HG02798 (cell line): ENCODE data around the gene FBXL3.
"Not testable (repeated sequence)": the region's sequence is repeated elsewhere in the genome, so short reads cannot be mapped to it uniquely, and the experiment has no call there.

ENCODE experiments used
- ATAC-seq: cut with Tn5 transposase; IDR thresholded peaks from one replicate; pipeline ENCODE4 v1.9.1; 2021; ENCODE audit warnings: mild to moderate bottlenecking; ENCODE audit not compliant: unreplicated experiment, poor library complexity

Gene FBXL3

DNA sequence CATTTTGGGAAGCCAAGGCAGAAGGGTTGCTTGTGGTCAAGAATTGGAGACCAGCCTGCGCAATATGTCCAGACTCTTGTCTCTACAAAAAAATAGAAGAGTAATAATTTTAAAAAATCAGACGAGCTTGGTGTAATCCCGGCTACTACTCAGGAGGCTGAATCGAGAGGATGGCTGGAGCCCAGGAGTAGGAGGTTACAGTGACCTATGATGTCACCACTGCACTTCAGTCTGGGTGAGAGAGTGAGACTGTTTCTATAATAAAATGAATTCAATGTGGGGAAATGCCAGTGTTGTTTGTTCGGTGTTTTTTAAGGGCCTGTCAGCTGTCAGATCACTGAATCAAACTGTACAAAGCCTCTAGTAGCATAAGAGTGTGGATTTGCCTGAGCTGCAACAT lies 1.2 kb upstream of the FBXL3 start:
- no peak for ATAC-seq

DNA sequence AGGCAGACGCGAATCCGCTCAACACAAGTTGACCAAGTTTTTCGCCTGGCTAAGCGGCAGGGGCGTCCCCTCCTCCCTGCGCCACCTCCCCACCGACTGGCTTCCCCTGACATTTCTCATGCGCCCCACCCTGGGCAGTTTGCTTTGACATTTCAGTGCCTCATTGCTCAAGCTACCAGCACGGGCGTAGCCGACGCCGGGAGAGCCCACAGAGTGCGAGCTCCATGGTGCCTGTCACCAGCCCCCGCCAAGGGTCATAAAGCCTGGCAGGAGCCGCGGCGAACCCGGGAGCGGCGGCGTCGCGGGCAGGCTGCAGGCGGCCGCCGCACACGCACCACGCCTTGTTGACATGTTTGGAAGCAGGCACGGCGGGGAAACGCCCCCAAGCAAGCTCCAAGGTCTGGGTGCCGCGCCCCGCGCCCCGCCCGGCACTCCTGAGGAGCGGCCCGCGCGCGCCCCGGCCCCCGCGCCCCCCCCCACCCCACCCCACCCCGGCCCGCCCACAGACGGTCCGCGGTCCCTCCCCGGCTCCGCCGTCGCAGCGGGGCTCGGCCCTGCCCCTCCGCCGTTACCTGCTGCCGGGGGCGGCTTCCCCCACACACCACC lies 601 bp downstream of the FBXL3 start:
- ATAC-seq = peak; percentile 57

DNA sequence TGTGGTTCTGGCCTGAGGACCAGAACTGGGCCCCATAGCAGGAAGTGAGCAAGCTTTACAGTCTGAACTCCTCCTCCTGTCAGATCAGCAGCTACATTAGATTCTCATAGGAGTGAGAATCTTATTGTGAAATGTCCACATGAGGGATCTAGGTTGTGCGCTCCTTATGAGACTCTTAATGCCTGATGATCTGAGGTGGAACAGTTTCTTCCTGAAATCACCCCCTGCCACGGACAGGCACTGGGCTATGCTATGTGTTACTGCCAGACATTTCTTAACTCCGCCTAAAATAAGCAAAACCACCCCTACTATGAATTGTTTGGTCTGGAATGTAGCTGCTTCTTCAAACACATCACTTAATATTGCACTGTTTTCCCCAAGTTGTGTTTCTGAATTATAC lies 4.6 kb downstream of the FBXL3 start:
- no peak for ATAC-seq

DNA sequence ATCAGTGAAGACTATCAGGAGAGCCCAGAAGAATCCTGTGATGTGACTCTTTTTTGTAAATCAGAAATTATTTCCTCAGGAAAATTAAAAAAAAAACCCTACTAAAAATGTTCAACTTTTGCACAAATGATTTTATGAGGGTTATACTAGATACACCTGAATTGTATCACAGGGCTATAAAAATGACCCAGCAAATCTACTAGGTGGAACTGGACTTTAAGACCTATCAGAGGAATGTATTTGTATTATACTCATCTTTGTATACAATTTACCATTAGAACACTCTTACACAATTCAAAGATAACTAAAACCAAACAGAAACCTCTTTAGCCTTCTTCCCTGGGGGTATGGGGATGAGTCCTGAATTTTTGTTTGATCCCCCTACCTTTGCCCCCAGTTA lies 7.2 kb downstream of the FBXL3 start:
- ATAC-seq = no peak

DNA sequence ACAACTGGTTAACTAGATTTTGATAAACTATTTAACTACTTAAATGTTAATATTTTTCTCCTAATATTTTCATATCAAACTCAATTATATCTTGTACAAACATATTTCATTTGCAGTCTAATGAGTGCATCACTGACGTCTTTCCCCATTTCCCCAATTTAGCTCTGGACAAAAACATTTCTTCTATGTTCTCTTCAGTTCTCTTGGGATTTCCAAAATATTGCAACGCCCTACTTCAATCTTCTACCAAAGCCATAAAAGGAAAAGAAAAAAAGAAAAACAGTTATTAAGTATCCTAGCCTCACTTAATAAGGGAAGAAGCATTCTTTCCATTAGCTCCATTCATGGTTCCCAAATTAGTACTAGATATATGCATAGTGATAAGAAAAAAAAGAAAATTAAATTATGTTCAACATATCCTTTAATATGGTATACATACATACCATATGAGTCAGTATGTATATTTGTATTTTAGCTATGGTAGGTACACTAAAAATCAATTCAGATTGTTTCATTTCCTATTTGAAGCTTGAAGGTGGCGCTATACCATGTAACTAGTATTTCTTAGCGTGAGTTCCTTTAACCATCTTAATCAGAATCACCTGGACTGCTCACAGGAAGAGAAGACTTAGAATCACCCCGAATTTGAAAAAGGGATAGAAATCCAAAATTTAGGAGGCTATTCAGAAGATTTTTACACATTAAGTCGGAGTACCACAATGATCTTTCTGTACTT lies 9.9 kb downstream of the FBXL3 start:
- no peak for ATAC-seq

DNA sequence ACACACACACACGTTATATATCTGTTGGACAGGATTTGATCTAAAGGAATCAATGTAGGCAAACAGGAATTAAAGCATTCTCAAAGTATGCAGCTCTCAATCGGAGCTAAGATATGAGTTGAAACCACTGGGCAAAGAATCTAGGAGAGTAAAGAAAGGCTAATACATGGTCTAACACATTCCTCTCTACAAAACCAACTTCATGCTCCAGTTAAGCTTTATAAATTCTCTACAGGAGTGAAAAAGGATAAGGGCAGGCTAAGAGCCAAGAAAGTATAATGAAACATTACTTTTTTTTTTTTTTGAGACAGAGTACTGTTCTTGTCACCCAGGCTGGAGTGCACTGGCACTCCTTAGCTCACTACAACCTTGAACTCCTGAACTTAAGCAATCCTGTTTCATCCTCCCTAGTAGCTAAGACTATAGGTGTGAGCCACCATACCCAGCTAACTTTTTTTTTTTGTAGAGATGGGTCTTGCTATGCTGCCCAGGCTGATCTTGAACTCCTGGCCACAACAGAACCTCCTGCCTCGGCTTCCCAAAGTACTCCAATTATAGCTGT lies 10.6 kb downstream of the FBXL3 start:
- ATAC-seq = no peak

DNA sequence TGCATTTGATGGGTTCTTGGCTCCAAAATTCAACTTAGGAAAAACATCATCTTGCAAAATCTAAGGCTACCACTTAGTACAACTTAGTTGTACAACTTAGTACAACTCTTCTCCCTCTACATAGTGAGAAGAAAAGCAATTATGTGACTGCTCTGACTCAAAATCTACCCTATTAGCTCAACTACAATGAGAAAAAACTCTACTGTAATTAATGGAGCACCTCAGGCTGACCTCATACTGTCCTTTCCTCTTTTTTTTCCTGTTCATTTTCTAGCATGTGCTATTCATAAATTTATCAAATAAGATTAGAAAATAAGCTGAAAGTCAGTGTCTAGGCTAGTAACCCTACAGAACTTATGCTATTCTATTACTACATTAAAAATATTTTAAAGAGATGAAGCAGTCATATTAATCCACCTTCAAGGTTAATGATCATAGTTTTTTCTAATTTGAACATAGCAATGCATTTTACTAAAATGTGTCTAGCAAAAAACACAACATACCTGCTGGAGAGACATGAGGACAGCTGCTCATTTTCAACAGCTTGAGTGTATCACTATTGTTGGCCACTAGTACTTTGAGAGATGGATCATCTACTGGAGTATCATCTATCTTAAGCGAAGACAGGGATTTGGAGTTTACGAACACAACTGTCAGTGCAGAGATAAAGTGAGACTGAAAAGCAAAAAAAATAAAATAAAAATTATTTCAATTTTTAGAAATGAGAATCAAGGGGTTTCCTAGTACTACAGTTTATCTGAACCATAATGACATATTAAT lies 11.9 kb downstream of the FBXL3 start:
- ATAC-seq = no peak

DNA sequence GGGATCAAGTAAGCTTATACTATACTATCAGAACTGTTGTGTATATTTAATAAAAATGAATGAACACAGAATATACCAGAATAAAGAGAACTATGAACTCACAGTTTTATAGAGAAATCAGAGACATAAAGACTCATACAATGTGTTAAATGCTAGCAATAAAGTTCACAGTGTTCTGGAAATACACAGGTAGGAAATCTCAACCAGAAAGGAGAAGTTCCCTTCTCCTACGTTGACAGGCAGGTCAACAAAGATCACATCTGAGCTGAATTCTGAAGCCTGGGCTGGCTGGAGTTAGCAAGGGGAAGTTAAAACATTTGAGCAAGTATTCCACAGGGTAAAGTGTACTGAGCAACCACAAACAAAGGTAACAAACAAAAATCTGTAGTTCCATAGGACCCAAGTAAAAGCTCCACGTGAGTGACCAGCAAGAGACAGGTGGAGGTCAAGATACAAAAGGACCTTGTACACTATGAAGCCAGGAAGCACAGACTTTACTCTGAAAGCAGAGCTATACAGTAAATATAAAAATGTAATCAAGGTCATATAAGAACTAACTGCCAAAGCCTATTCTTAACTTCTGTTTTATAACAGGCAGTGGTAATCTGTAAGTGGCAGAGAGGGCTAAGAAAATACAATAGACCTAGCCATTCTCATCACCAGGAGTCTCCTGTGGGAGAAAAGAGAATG lies 13.0 kb downstream of the FBXL3 start:
- ATAC-seq = no peak

DNA sequence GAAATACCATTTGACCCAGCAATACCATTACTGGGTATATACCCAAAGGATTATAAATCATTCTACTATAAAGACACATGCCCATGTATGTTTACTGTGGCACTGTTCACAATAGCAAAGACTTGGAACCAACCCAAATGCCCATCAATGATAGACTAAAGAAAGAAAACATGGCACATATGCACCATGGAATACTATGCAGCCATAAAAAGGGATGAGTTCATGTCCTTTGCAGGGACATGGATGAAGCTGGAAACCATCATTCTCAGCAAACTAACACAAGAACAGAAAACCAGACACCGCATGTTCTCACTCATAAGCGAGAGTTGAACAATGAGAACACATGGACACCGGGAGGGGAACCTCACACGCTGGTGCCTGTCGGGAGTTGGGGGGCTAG lies 17.2 kb downstream of the FBXL3 start:
- not testable (repeated sequence) for ATAC-seq

DNA sequence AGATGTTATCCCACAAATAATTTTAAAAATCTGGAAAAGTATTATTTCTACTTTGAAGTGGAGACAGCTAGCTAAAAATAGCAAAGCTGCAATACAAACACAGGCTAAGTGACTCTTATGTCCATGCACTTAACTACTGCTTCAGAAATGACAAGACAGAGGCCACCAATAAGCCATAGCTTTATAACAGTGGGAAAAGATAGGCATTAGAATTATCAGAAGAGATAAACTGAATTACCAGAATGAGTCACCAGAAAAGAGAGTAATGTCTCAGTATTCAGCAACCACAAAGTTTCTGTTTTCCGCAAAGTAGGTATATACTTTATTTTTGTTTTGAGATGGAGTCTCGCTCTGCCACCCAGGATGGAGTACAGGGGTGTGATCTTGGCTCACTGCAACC lies 17.9 kb downstream of the FBXL3 start:
- ATAC-seq = peak; percentile 41

DNA sequence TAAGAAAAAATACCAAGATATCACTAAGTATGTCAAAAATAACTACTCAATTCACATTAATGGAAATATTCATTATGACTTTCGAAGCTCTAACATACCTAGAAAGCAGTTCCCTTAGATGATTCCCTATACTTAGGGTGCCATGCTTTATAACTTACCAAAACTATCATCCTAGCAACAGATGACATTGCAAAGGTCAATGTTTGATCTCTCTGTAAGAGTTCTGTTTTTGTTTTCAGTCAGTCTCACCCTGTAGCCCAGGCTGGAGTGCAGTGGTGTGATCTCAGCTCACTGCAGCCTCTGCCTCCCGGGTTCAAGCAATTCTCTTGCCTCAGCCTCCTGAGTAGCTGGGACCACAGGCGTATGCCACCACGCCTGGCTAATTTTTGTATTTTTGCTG lies 18.6 kb downstream of the FBXL3 start:
- ATAC-seq = peak; percentile 37

DNA sequence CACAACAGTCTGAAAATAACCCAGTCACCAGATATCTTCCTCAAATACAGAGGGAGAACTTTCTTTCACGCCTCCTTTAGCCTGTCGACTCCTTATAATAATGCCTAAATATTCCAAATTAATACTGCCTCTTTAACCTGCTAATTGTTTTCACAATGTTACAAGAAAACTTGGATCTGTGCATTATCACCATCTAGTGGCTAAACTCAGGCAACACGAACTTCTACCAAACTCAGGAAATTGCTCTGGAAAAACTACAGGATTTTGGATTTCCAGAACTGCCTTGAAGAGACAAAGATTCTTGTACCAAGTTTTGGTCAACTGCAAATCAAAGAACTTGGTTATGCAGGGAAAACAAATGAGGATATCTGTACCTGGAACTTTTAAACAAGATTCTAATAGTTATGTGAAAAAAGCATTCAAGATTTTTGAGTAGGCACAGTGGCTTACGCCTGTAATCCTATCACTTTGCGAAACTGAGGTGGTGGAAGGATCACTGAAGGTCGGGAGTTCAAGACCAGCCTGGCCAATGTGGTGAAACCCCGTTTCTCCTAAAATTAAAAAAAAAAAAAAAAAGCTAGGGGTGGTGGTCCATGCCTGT lies 24.3 kb downstream of the FBXL3 start:
- ATAC-seq = no peak

DNA sequence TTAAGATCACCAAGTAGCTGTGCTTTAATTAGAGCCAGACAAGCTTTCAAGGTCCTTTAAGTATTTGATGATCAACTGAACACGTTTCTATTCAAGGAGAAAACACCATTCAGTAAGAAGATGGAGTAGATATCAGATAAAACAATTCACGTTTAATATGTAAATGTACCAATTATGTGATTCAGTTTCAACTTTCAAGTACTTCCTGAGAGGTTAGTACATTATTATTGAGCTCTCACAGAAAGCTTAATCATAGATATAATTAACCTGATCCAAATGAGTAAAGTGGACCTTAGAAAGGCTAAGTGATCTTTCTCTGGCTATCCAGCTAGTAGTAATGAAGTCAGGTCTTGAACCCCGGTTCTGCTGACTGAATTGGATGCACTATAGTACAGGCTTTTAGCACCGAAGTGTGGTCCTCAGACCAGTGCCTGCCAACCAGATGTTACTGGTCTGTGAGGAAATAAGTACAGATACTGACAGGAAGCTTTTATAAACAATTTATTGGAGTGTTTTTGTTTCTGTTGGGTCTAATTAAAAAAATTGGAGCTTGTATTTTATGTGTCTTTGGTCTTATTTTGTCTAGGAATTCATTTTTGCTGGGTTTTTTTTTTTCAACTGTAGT lies 24.9 kb downstream of the FBXL3 start:
- ATAC-seq = no peak

DNA sequence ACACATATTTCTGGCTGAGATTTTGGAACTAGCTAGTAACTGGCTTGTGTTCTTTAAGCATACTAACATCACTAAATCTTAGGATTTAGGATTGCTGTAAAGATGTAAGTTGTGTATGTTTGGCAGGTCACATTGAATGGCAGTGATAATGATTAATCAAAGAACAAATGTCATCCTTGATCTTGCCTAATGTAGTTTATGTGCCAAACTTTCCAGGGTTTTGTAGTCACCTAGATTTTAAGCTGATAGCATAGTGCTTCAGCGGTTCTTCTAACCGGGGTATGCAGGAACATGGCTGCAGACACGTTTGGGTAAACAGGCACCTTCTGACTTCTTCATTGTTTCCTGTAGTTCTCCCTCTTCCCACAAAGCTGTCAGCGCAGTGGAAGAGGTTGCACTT lies 25.4 kb downstream of the FBXL3 start:
- no peak for ATAC-seq

DNA sequence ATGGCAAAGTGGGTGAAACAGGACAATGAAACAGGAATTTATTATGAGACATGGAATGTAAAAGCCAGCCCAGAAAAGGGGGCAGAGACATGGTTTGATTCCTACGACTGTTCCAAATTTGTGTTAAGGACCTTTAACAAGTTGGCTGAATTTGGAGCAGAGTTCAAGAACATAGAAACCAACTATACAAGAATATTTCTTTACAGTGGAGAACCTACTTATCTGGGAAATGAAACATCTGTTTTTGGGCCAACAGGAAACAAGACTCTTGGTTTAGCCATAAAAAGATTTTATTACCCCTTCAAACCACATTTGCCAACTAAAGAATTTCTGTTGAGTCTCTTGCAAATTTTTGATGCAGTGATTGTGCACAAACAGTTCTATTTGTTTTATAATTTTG lies 26.5 kb downstream of the FBXL3 start:
- ATAC-seq = no peak

DNA sequence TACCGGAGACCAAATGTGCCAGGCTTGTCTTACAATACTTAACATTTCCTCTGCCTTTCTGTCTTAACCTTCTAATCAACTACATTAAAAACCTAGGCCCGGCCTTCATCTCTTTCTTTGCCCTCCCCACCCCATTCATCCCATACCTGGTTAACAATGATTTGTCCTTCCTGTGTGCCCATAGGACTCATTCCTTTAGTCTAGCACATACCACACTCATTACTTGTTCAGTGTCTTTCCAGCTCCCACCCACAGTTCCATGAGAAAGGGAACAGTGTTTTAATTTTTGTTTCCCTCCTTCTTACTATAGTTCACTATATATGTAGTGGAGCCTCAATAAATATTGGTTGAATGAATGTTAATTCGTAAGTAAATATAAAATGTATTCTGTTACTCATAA lies 32.7 kb downstream of the FBXL3 start:
- ATAC-seq = no peak

DNA sequence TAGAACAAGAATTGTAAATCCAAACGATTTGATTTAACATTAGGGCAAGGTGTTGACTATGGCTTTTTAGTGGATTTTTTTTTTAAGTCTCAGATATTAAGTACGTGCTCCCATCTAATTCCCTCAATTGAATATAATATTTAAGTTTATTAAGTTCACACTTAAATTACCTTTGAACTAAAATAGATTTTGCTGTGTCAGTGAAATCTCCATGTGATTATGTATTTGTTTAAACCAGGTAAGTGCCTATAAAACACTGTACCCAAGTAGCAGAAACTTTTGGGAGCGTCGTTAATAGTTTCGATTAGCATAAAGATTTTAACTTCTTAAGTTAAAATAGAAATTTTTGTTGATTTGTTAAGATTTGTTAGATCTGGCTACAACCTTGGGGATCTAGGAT lies 33.5 kb downstream of the FBXL3 start:
- no peak for ATAC-seq

DNA sequence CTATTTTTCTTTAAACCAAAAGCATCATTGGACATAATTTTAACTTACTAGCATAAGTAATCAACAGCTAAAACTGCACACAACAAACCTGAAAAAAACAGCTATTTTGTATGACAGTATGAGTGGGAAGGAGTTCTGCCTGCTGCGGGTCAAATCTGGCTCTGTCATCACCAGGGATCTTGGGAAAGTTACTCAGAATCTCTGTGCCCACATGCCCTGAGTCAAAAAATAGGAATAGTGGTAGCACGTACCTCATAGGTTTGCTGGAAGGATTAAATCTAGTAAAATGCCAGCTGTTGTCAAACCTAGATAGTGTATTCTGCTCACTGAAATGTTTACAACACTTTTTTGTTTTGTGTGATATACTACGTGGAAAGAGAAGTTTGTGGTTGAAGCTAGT lies 33.9 kb downstream of the FBXL3 start:
- ATAC-seq = no peak

DNA sequence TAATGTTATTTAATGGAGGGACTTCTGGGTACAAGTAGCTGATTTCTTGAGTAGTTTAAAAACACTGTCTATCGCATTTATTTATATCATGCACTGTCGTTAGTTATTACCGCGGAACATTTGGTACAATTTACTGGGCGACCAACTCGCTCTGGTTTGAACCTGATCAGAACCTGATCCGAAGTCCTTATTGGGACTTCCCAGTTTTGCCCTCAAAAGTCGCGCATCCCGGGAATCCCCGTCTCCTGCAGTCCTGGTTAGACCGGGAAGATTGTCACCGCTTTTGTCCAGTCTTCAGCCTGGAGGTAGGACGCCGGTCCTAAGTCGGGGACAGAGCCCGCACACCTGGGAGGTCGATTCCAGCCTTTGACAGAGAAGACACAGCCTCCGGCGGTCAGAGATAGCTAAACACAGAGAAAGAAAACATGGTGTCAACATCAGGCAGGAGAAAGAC lies 34.4 kb downstream of the FBXL3 start:
- ATAC-seq = no peak
